ENCODE measurements around the gene ZWILCH. TPM values are rescaled to one million over a fixed set of nuclear protein-coding genes. Genes with fewer than 3 reads are reported as not detected.

ZWILCH gene
- total RNA-seq, 1 experiment from 2014 or later = 39.9 TPM

DNA sequence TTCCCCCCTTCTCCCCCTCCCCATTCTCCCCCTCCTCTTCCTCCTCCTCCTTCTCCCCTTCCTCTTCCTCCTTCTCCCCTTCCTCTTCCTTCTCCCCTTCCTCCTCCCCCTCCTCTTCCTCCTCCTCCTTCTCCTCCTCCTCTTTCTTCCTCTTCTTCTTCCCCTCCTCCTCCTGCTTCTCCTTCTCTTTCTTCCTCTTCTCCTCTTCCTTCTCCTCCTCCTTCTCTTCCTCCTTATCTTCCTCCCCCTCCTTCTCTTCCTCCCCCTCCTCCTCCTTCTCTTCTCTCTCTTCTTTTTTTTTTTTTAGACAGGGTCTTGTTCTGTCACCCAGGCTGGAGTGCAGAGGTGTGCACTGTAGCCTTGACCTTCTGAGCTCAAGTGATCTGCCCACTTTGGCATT lies 81.9 kb downstream of the ZWILCH start:
- H3K27ac ChIP-seq (ENCODE audit: low read length) = no peak overlapping the region
- intact Hi-C loops (cut with micrococcal nuclease; ENCODE audit: unreplicated experiment) (no loop called here), in situ Hi-C loops (cut with HindIII; ENCODE audit: low pct_unique_long_range_greater_than_20kb, low sequenced_read_pairs) (no loop called here)
- no peak overlapping the region for H3K4me3 ChIP-seq (ENCODE audit: low read depth in 2 of 2, low read length in 2 of 2)
- no peak for ATAC-seq
- POLR2A ChIA-PET = interaction anchor here (0.7 kb wide), 1 partner anchor 9 kb away, joined by 15 read pairs; no protein-coding TSS in a partner anchor
- H3K27me3 ChIP-seq (ENCODE audit: control insufficient read depth, insufficient read depth, low read length) = no peaks in the 10 kb centered on the region
- no peaks in the 10 kb centered on the region for H3K9me3 ChIP-seq (ENCODE audit: control insufficient read depth, insufficient read depth, low read depth, low read length)
- no peaks in the 10 kb centered on the region for H3K36me3 ChIP-seq (ENCODE audit: control insufficient read depth, insufficient read depth, low read length)
- no TSS peak for BruUV-seq (replicated peaks)
- H3K4me1 ChIP-seq (ENCODE audit: control insufficient read depth, insufficient read depth, low read length) = no peaks in the 10 kb centered on the region
- CTCF ChIA-PET = interaction anchor here (0.6 kb wide), 1 partner anchor 15 kb away, joined by 7 read pairs; no protein-coding TSS in a partner anchor
- TF ChIP-seq SIN3A (IDR thresholded peaks at IDR 0.05; ENCODE audit: borderline replicate concordance, insufficient read depth, low read depth, low read length) (no peak), TCF7L2 (IDR thresholded peaks at IDR 0.05; ENCODE audit: low read depth, low read length) (no peak), REST (IDR thresholded peaks at IDR 0.05; ENCODE audit: insufficient read depth in 1 of 2, low read depth in 2 of 2, low read length in 1 of 2) (no peak), POLR2AphosphoS5 (IDR thresholded peaks at IDR 0.05; ENCODE audit: low read depth, low read length) (no peak)
- TF ChIP-seq, protein P1, sequence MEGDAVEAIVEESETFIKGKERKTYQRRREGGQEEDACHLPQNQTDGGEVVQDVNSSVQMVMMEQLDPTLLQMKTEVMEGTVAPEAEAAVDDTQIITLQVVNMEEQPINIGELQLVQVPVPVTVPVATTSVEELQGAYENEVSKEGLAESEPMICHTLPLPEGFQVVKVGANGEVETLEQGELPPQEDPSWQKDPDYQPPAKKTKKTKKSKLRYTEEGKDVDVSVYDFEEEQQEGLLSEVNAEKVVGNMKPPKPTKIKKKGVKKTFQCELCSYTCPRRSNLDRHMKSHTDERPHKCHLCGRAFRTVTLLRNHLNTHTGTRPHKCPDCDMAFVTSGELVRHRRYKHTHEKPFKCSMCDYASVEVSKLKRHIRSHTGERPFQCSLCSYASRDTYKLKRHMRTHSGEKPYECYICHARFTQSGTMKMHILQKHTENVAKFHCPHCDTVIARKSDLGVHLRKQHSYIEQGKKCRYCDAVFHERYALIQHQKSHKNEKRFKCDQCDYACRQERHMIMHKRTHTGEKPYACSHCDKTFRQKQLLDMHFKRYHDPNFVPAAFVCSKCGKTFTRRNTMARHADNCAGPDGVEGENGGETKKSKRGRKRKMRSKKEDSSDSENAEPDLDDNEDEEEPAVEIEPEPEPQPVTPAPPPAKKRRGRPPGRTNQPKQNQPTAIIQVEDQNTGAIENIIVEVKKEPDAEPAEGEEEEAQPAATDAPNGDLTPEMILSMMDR (IDR thresholded peaks at IDR 0.05) = no peak
- DNase-seq (ENCODE audit: low read depth, low spot score) = no peak

DNA sequence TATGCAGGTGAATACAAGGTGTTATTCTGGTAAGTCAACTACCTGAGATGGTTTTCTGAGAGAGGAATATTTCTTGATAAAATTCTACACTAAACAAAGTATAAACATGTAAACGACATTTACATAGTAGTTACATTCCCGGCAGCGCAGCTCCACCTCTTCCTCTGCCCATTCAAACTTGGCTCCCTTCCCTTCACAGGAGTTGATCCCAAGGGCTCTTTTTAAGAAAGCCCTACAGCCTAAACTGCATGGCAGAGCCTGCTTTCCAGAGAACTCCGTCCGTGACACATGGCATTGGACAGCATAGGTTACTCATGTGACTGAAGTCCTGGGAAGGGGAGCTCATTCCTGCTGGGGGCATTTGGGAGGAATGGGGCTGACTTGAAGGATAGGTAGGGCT lies 82.6 kb downstream of the ZWILCH start:
- Histone ChIP-seq H3K27me3 (ENCODE audit: control insufficient read depth, insufficient read depth, low read length) (no peaks in the 10 kb centered on the region), H3K4me3 (ENCODE audit: low read depth in 2 of 2, low read length in 2 of 2) (no peak overlapping the region), H3K4me1 (ENCODE audit: control insufficient read depth, insufficient read depth, low read length) (no peaks in the 10 kb centered on the region), H3K9me3 (ENCODE audit: control insufficient read depth, insufficient read depth, low read depth, low read length) (no peaks in the 10 kb centered on the region), H3K27ac (ENCODE audit: low read length) (no peak overlapping the region), H3K36me3 (ENCODE audit: control insufficient read depth, insufficient read depth, low read length) (no peaks in the 10 kb centered on the region)
- BruUV-seq (replicated peaks) = no TSS peak
- intact Hi-C loops (cut with micrococcal nuclease; ENCODE audit: unreplicated experiment) (no loop called here), in situ Hi-C loops (cut with HindIII; ENCODE audit: low pct_unique_long_range_greater_than_20kb, low sequenced_read_pairs) (no loop called here)
- TF ChIP-seq, protein P1 (IDR thresholded peaks at IDR 0.05) = no peak
- no peak for TF ChIP-seq TCF7L2 (IDR thresholded peaks at IDR 0.05; ENCODE audit: low read depth, low read length)
- no peak for TF ChIP-seq REST (IDR thresholded peaks at IDR 0.05; ENCODE audit: insufficient read depth in 1 of 2, low read depth in 2 of 2, low read length in 1 of 2)
- TF ChIP-seq SIN3A (IDR thresholded peaks at IDR 0.05; ENCODE audit: borderline replicate concordance, insufficient read depth, low read depth, low read length) = no peak
- no peak for TF ChIP-seq POLR2AphosphoS5 (IDR thresholded peaks at IDR 0.05; ENCODE audit: low read depth, low read length)
- CTCF ChIA-PET = interaction anchor here (0.6 kb wide), 2 partner anchors 15 to 267 kb away, joined by 7 to 9 read pairs; no protein-coding TSS in a partner anchor
- no peak for ATAC-seq
- POLR2A ChIA-PET = interaction anchor here (0.6 to 0.7 kb wide), 2 partner anchors 9 to 127 kb away, joined by 4 to 15 read pairs; no protein-coding TSS in a partner anchor
- DNase-seq (ENCODE audit: low read depth, low spot score) = no peak
